OCI-LY7 (cell line): ENCODE measurements around the gene PCDHB8.
"Not testable (repeated sequence)": the region's sequence is repeated elsewhere in the genome, so short reads cannot be mapped to it uniquely, and the experiment has no call there.

ENCODE experiments used
- EZH2phosphoT487 ChIP-seq: fragments of 200-600 bp; sonication (generic); IDR thresholded peaks from 2 replicates; pipeline ENCODE4 v1.6.1; 2018; ENCODE audit warnings: low read depth, borderline replicate concordance, mild to moderate bottlenecking, mixed run types, antibody characterized with exemption, low read length, moderate library complexity, mixed read lengths
- TF ChIP-seq, protein P1 (sequence below): fragments of 200-600 bp; sonication (generic); conservative IDR thresholded peaks from 2 replicates; pipeline ENCODE4 v1.5.1; 2014; ENCODE audit warnings: mild to moderate bottlenecking, antibody characterized with exemption, low read length, moderate library complexity, mixed read lengths

DNA sequence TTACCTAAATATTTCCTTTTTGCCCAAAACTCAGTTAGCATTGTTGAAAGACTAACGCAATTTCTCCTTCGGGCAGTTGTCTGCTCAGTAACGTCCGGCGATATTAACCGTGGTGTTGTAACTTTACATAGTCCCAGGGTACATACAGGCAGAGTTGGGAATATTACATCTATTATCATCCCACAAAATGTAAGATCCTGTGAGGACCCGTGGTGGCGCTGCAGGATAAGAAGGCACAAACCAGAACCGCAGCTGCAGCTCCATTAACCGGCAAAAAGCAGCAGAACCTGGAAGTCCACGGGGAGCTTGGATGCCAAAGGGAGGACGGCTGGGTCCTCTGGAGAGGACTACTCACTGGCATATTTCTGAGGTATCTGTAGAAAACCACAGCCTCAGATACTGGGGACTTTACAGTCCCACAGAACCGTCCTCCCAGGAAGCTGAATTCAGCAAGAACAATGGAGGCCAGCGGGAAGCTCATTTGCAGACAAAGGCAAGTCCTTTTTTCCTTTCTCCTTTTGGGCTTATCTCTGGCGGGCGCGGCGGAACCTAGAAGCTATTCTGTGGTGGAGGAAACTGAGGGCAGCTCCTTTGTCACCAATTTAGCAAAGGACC lies at the start of gene PCDHB8:
- TF ChIP-seq, protein P1, sequence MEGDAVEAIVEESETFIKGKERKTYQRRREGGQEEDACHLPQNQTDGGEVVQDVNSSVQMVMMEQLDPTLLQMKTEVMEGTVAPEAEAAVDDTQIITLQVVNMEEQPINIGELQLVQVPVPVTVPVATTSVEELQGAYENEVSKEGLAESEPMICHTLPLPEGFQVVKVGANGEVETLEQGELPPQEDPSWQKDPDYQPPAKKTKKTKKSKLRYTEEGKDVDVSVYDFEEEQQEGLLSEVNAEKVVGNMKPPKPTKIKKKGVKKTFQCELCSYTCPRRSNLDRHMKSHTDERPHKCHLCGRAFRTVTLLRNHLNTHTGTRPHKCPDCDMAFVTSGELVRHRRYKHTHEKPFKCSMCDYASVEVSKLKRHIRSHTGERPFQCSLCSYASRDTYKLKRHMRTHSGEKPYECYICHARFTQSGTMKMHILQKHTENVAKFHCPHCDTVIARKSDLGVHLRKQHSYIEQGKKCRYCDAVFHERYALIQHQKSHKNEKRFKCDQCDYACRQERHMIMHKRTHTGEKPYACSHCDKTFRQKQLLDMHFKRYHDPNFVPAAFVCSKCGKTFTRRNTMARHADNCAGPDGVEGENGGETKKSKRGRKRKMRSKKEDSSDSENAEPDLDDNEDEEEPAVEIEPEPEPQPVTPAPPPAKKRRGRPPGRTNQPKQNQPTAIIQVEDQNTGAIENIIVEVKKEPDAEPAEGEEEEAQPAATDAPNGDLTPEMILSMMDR, result not testable (repeated sequence)
- TF ChIP-seq EZH2phosphoT487, result not testable (repeated sequence)
